Fibroblast of lung (primary cell): Measurements from ENCODE around the gene CRYL1. TPM values are rescaled to one million over a fixed set of nuclear protein-coding genes. Genes with fewer than 3 reads are reported as not detected.

ENCODE experiments used
- DNase-seq, 2 donors: peaks; one replicate each; pipeline versions ENCODE4 v3.0.0 to v3.0.0-alpha.2; 2010; ENCODE audit warnings: low read depth in 2 of 2
- H2AFZ ChIP-seq: 2 replicates; pipeline ENCODE4 v1.5.1; 2012; ENCODE audit warnings: low read length, control low read depth, inconsistent platforms
- H3K27ac ChIP-seq: 2 replicates; pipeline ENCODE4 v1.5.1; 2011; ENCODE audit warnings: low read length, control low read depth; ENCODE audit not compliant: insufficient read depth
- H3K27me3 ChIP-seq: 2 replicates; pipeline ENCODE4 v1.5.1; 2011; ENCODE audit warnings: mild to moderate bottlenecking, low read length; ENCODE audit not compliant: control insufficient read depth, insufficient read depth
- H3K36me3 ChIP-seq: 2 replicates; pipeline ENCODE4 v1.5.1; 2011; ENCODE audit warnings: low read length; ENCODE audit not compliant: control insufficient read depth, insufficient read depth
- H3K4me1 ChIP-seq: 2 replicates; pipeline ENCODE4 v1.5.1; 2011; ENCODE audit warnings: low read length; ENCODE audit not compliant: control insufficient read depth, insufficient read depth; ENCODE audit errors: extremely low read depth
- H3K4me2 ChIP-seq: 2 replicates; pipeline ENCODE4 v1.5.1; 2011; ENCODE audit warnings: low read length, control low read depth; ENCODE audit not compliant: insufficient read depth; ENCODE audit errors: extremely low read depth
- H3K4me3 ChIP-seq, 4 experiments: fragments of 200-600 bp in 1 of 4; sonication (generic) in 1 of 4; replicated peaks in 1 of 4; 2 replicates each; pipeline ENCODE4 v1.5.1; 2011 to 2016; ENCODE audit warnings: low read length in 4 of 4, low read depth in 3 of 4, mild to moderate bottlenecking in 3 of 4, control low read depth in 2 of 4, inconsistent platforms in 1 of 4, mixed read lengths in 1 of 4; ENCODE audit not compliant: insufficient read depth in 1 of 4; ENCODE audit errors: control extremely low read depth in 1 of 4
- H3K79me2 ChIP-seq: 2 replicates; pipeline ENCODE4 v1.5.1; 2012; ENCODE audit warnings: mild to moderate bottlenecking, low read length, inconsistent platforms; ENCODE audit not compliant: control insufficient read depth, insufficient read depth
- H3K9ac ChIP-seq: 2 replicates; pipeline ENCODE4 v1.5.1; 2011; ENCODE audit warnings: mild to moderate bottlenecking, low read length, control low read depth; ENCODE audit not compliant: insufficient read depth
- H3K9me3 ChIP-seq: 2 replicates; pipeline ENCODE4 v1.5.1; 2012; ENCODE audit warnings: low read depth, low read length; ENCODE audit not compliant: control insufficient read depth, insufficient read depth
- H4K20me1 ChIP-seq: 2 replicates; pipeline ENCODE4 v1.5.1; 2011; ENCODE audit warnings: low read length; ENCODE audit not compliant: control insufficient read depth, insufficient read depth; ENCODE audit errors: extremely low read depth
- EZH2 ChIP-seq: IDR thresholded peaks from 2 replicates; pipeline ENCODE4 v1.5.1; 2012; ENCODE audit warnings: low read length, control low read depth, mild to moderate bottlenecking; ENCODE audit errors: missing control alignments
- polyA plus RNA-seq, 2 donors: library from polyadenylated mRNA; depleted of rRNA in 1 of 2; stranded (reverse) in 1 of 2; unstranded in 1 of 2; fragments of >200 nt; gene quantifications; 2 replicates each; pipeline ENCODE4 v1.2.1, GENCODE V29; 2011 to 2012; ENCODE audit warnings: missing spikeins in 1 of 2
- total RNA-seq: library from RNA; depleted of rRNA; stranded (reverse); fragments of >200 nt; gene quantifications from 2 replicates; pipeline ENCODE4 v1.2.1, GENCODE V29; 2014
- TF ChIP-seq, protein P1 (sequence below), 2 donors: IDR thresholded peaks in 1 of 2; conservative IDR thresholded peaks in 1 of 2; 1 replicate in 1 of 2; 2 replicates in 1 of 2; pipeline ENCODE4 v1.5.1; 2011 to 2012; ENCODE audit warnings: low read length in 2 of 2, control low read depth in 1 of 2, inconsistent platforms in 1 of 2, low read depth in 1 of 2, mild to moderate bottlenecking in 1 of 2

Gene CRYL1
- total and polyA plus RNA-seq, 2 donors (not counting 1 experiment from before 2014, with no cell fraction given): 18.3 to 20.1 TPM

DNA sequence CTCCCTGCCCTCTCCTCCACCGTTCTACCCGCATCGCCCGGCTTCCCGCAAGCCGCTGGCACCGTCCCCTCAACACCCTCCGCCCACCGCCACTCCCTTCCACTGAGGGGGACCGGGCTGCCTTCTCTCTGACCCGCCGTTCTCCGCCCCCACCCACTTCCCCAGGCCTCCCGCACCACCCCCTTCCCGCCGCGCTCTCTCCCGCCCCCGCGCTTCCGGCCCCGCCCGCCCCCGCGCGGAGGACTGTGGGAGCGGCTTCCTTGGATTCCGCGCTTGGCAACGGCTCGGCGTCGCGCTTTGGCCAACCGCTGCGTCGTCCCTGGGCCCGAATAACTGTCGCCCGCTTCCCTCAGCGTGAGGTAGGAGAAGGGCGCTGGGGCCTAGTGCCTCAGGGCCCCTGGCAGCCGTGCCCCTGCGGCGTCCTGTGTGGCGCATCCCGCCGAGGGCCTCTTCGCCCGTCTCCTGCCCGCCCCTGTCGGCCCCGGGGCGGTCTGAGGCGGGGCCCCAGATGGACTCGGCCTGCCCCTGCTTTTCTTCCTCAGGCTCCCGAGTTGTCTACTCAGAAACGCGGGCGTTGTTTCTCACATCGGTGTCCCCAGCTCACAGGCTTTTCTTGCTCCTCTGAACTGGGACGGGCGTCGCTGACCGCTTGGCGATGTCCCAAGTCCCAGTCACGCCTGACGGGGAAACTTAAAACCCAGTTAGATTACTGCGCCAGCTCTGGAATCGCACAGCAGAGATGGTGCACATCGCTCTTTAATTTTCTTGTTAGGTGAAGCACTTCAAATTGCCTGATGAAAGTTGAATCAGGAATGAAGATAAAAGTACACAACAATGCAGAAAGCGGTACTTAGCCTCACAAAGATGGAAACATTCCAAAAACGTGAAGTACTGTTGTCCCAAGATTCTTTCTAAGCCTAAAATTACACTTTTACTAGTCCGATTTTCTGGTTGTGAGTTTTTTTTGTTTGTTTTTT, 41.5 kb upstream of the CRYL1 start, which contains the start of gene IFT88:
Gene IFT88 (plus strand): TSS at position 260 of the 977 bp plus-strand sequence. CDS start 7,229 bp downstream, outside the sequence.
- H3K79me2 ChIP-seq: no peaks in the 10 kb centered on the region
- H3K27ac ChIP-seq: peak within 1 kb of the TSS; percentile 97
- H3K36me3 ChIP-seq: no peaks in the 10 kb centered on the region
- H3K4me1 ChIP-seq: peaks cover 2% of the 10 kb centered on the region
- H2AFZ ChIP-seq: peak within 1 kb of the TSS; percentile 98
- H4K20me1 ChIP-seq: no peaks in the 10 kb centered on the region
- peak; percentile 85 to 86 for DNase-seq
- TF ChIP-seq EZH2: no peak
- TF ChIP-seq, protein P1, sequence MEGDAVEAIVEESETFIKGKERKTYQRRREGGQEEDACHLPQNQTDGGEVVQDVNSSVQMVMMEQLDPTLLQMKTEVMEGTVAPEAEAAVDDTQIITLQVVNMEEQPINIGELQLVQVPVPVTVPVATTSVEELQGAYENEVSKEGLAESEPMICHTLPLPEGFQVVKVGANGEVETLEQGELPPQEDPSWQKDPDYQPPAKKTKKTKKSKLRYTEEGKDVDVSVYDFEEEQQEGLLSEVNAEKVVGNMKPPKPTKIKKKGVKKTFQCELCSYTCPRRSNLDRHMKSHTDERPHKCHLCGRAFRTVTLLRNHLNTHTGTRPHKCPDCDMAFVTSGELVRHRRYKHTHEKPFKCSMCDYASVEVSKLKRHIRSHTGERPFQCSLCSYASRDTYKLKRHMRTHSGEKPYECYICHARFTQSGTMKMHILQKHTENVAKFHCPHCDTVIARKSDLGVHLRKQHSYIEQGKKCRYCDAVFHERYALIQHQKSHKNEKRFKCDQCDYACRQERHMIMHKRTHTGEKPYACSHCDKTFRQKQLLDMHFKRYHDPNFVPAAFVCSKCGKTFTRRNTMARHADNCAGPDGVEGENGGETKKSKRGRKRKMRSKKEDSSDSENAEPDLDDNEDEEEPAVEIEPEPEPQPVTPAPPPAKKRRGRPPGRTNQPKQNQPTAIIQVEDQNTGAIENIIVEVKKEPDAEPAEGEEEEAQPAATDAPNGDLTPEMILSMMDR (conservative IDR thresholded peaks at IDR 0.05 in 1 of 2, IDR thresholded peaks at IDR 0.05 in 1 of 2; ENCODE audit: low read depth in 1 of 2, low read length in 2 of 2): no peak
- H3K4me3 ChIP-seq: peak within 1 kb of the TSS; percentile 64 to 88 (median 76)
- H3K9ac ChIP-seq: peak within 1 kb of the TSS; percentile 95
- peak within 1 kb of the TSS; percentile 95 for H3K4me2 ChIP-seq
- no peaks in the 10 kb centered on the region for H3K9me3 ChIP-seq
- no peaks in the 10 kb centered on the region for H3K27me3 ChIP-seq

DNA sequence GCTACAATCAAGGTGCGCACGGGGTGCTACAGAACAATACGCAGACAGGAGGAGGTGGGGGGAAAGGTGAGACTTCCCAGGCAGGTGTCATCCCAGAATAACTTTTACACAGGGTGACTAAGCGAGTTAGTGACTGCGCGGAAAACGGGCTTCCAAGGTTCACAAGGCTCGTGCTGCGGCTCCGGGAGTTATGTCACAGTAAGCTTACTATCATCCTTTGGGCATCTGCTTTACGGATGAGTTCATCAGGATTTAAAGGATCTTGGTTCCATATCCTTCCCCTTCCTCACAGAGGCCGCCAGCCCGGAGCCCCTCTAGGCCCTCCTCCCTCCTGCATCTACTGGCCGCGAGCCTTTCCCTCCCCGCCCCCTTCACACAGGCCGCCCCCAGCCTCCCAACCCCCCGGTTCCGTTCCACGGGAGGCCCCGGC, 40.8 kb upstream of the CRYL1 start:
- no peaks in the 10 kb centered on the region for H3K79me2 ChIP-seq
- peak overlapping the region; percentile 55 for H3K4me2 ChIP-seq
- H3K27ac ChIP-seq: peak overlapping the region; percentile 97
- H3K4me1 ChIP-seq: peaks cover 2% of the 10 kb centered on the region
- H3K27me3 ChIP-seq: no peaks in the 10 kb centered on the region
- TF ChIP-seq, protein P1 (conservative IDR thresholded peaks at IDR 0.05 in 1 of 2, IDR thresholded peaks at IDR 0.05 in 1 of 2; ENCODE audit: low read depth in 1 of 2, low read length in 2 of 2): no peak
- TF ChIP-seq EZH2: no peak
- peak overlapping the region; percentile 77 for H2AFZ ChIP-seq
- peak overlapping the region; percentile 95 for H3K9ac ChIP-seq
- peak overlapping the region; percentile 64 to 86 (median 66) for H3K4me3 ChIP-seq
- no peaks in the 10 kb centered on the region for H3K36me3 ChIP-seq
- peak; percentile 62 to 84 for DNase-seq
- no peaks in the 10 kb centered on the region for H3K9me3 ChIP-seq
- no peaks in the 10 kb centered on the region for H4K20me1 ChIP-seq

DNA sequence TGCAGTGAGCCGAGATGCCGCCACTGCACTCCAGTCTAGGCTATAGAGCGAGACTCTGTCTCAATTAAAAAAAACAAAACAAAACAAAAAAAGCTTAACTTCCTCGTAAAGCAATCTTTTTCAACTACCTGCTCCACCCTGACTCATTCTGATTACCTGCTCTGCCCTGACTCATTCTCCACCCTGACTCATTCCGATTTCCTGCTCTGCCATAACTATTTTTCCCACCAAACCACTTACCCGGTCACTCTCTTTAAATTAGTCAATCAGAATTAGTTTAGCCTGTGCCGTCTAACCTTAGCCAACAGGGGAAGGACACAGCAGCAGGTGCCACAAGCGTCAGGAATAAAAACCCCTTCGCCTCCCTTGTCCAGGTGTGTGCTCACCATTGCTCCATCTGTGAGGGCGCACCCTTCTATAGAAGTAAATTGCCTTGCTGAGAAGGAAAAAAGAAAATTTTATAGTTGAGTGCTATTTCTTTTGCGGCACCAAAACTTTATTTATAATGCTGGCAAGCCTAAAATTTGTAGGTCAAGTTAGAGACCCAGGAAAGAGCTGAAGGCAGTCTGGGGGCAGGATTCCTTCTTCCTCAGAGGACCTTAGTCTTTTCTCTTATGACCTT, 39.6 kb upstream of the CRYL1 start:
- H3K9ac ChIP-seq: no peak overlapping the region

More for the DNA sequence above, 39.6 kb upstream of the CRYL1 start:
- Histone ChIP-seq H2AFZ (no peak overlapping the region), H3K79me2 (no peaks in the 10 kb centered on the region), H3K4me1 (peaks cover 2% of the 10 kb centered on the region), H3K27ac (no peak overlapping the region), H3K9me3 (no peaks in the 10 kb centered on the region), H3K27me3 (no peaks in the 10 kb centered on the region), H3K4me3 (no peak overlapping the region), H4K20me1 (no peaks in the 10 kb centered on the region), H3K4me2 (no peak overlapping the region), H3K36me3 (no peaks in the 10 kb centered on the region)
- no peak for DNase-seq
- TF ChIP-seq EZH2: no peak
- TF ChIP-seq, protein P1 (conservative IDR thresholded peaks at IDR 0.05 in 1 of 2, IDR thresholded peaks at IDR 0.05 in 1 of 2; ENCODE audit: low read depth in 1 of 2, low read length in 2 of 2): no peak
